Trophoblast cell (in vitro differentiated cells and primary cell): ENCODE data around the gene PTH1R.

ENCODE experiments used
- DNase-seq, 2 donors: peaks; one replicate each; pipeline ENCODE4 v3.0.0-alpha.2; 2016
- H2AFZ ChIP-seq: 2 replicates; pipeline ENCODE4 v1.6.1; 2013; ENCODE audit warnings: low read length, moderate library complexity, mild to moderate bottlenecking; ENCODE audit not compliant: insufficient read depth, poor library complexity
- H2AK5ac ChIP-seq: 2 replicates; pipeline ENCODE4 v1.6.1; 2013; ENCODE audit warnings: mild to moderate bottlenecking, low read length
- H2BK120ac ChIP-seq: 2 replicates; pipeline ENCODE4 v1.6.1; 2013; ENCODE audit warnings: low read length, mild to moderate bottlenecking, moderate library complexity; ENCODE audit not compliant: insufficient read depth, poor library complexity
- H2BK12ac ChIP-seq: 2 replicates; pipeline ENCODE4 v1.6.1; 2013; ENCODE audit warnings: mild to moderate bottlenecking, low read length, moderate library complexity
- H2BK5ac ChIP-seq: 2 replicates; pipeline ENCODE4 v1.6.1; 2013; ENCODE audit warnings: low read length, low read depth, moderate library complexity, mild to moderate bottlenecking; ENCODE audit not compliant: poor library complexity
- H3K14ac ChIP-seq: 2 replicates; pipeline ENCODE4 v1.6.1; 2013; ENCODE audit warnings: mild to moderate bottlenecking, low read length
- H3K18ac ChIP-seq: 2 replicates; pipeline ENCODE4 v1.6.1; 2013; ENCODE audit warnings: mild to moderate bottlenecking, low read length
- H3K23ac ChIP-seq: 2 replicates; pipeline ENCODE4 v1.6.1; 2013; ENCODE audit warnings: low read length
- H3K27ac ChIP-seq: 2 replicates; pipeline ENCODE4 v1.5.1; 2013; ENCODE audit warnings: low read depth, mild to moderate bottlenecking, inconsistent platforms, low read length, moderate library complexity
- H3K27me3 ChIP-seq: 2 replicates; pipeline ENCODE4 v1.6.1; 2013; ENCODE audit warnings: inconsistent platforms, mild to moderate bottlenecking, low read length, moderate library complexity; ENCODE audit not compliant: insufficient read depth
- H3K36me3 ChIP-seq, 2 experiments: 1 replicate in 1 of 2; 2 replicates in 1 of 2; pipeline ENCODE4 v1.6.1; 2013; ENCODE audit warnings: low read length in 2 of 2, mild to moderate bottlenecking in 2 of 2, moderate library complexity in 1 of 2; ENCODE audit not compliant: insufficient read depth in 2 of 2, control insufficient read depth in 1 of 2
- H3K4ac ChIP-seq: 2 replicates; pipeline ENCODE4 v1.6.1; 2013; ENCODE audit warnings: low read depth, mild to moderate bottlenecking, low read length, moderate library complexity
- H3K4me1 ChIP-seq, 2 experiments: 1 replicate in 1 of 2; 2 replicates in 1 of 2; pipeline ENCODE4 v1.6.1; 2013; ENCODE audit warnings: low read length in 2 of 2, mild to moderate bottlenecking in 2 of 2, moderate library complexity in 1 of 2; ENCODE audit not compliant: insufficient read depth in 2 of 2, control insufficient read depth in 1 of 2
- H3K4me2 ChIP-seq: 2 replicates; pipeline ENCODE4 v1.6.1; 2013; ENCODE audit warnings: inconsistent platforms, mild to moderate bottlenecking, low read length, moderate library complexity
- H3K4me3 ChIP-seq: 2 replicates; pipeline ENCODE4 v1.5.1; 2013; ENCODE audit warnings: mild to moderate bottlenecking, low read depth, low read length, inconsistent platforms
- H3K79me1 ChIP-seq: one replicate; pipeline ENCODE4 v1.6.1; 2013; ENCODE audit warnings: low read length
- H3K79me2 ChIP-seq: 2 replicates; pipeline ENCODE4 v1.6.1; 2013; ENCODE audit warnings: low read length, mild to moderate bottlenecking; ENCODE audit not compliant: control insufficient read depth, insufficient read depth, poor library complexity
- H3K9ac ChIP-seq: 2 replicates; pipeline ENCODE4 v1.6.1; 2013; ENCODE audit warnings: mild to moderate bottlenecking, low read length
- H3K9me3 ChIP-seq: 2 replicates; pipeline ENCODE4 v1.6.1; 2013; ENCODE audit warnings: low read depth, mild to moderate bottlenecking, control low read depth, inconsistent platforms, low read length; ENCODE audit not compliant: insufficient read depth
- H4K12ac ChIP-seq: 2 replicates; pipeline ENCODE4 v1.6.1; 2013; ENCODE audit warnings: low read depth, mild to moderate bottlenecking, low read length, moderate library complexity
- H4K8ac ChIP-seq: 2 replicates; pipeline ENCODE4 v1.6.1; 2013; ENCODE audit warnings: low read depth, mild to moderate bottlenecking, low read length, moderate library complexity
- H4K91ac ChIP-seq: one replicate; pipeline ENCODE4 v1.6.1; 2013; ENCODE audit warnings: low read depth, mild to moderate bottlenecking, low read length, moderate library complexity
- WGBS: extraction: QIAGEN DNeasy Blood & Tissue Kit; methylation state at CpG from one replicate; pipeline ENCODE4 v1.1.7; 2013; ENCODE audit warnings: missing lambda C conversion rate; ENCODE audit not compliant: insufficient read length, insufficient coverage; ENCODE audit errors: extremely low coverage; 5-methylcytosine and 5-hydroxymethylcytosine counted together

The PTH1R gene

DNA sequence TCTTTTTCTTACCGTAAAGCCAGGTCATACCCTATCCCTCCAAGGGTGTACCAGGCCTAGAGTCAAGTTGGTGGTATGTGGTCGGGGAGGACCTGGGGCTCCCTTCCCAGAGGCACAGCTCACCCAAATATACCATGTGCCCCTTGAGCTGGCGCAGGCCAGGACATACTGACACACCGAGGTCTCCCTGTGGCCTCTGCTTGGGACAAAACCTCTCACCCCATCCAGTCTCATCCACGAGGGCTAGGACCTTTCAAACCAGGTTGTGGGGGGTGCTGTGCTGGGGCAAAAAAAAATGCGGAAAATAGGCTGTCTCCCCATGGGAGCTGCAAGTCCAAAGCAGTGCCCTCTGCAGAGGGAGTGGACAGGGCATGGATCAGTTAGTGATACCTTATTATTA lies 22.8 kb downstream of the PTH1R start:
- Histone ChIP-seq H3K9me3 (peaks cover 4% of the 10 kb centered on the region), H3K18ac (no peak overlapping the region), H2AFZ (no peak overlapping the region), H3K9ac (no peak overlapping the region), H2BK120ac (no peak overlapping the region), H2AK5ac (no peak overlapping the region), H2BK5ac (no peak overlapping the region), H3K79me1 (no peaks in the 10 kb centered on the region), H4K91ac (no peak overlapping the region), H3K4me2 (no peak overlapping the region), H3K4me1 (peaks cover 3% of the 10 kb centered on the region in 2 experiments), H2BK12ac (no peak overlapping the region), H3K79me2 (no peaks in the 10 kb centered on the region), H4K8ac (no peak overlapping the region), H3K14ac (no peak overlapping the region), H3K27ac (no peak overlapping the region), H3K23ac (no peak overlapping the region), H4K12ac (no peak overlapping the region), H3K4ac (no peak overlapping the region), H3K36me3 (no peaks in the 10 kb centered on the region), H3K4me3 (no peak overlapping the region), H3K27me3 (no peaks in the 10 kb centered on the region)
- WGBS = no CpG with 5 or more reads among the region's 6 CpGs
- no peak for DNase-seq

DNA sequence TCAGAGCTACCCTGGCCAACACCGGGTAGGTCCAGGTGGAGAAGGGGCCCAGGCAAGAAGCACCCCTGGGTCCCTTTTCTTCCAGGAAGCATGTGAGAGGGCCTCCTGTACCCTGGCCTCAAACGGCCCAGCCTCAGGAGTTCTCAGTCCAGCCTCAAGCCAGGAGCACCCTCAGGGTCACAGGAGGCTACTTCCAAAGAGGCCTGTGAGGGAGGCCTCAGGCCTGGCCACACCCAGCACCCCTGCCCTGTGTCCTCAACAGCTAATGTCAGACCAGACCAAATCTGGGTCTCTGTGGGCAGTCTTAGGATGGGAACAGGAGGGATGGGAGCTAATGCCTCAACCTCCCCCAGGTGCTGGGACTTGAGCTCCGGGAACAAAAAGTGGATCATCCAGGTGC lies 23.5 kb downstream of the PTH1R start:
- DNase-seq = no peak
- H3K4me3 ChIP-seq = no peak overlapping the region
- H3K36me3 ChIP-seq = no peaks in the 10 kb centered on the region
- H2AFZ ChIP-seq = no peak overlapping the region
- H3K27me3 ChIP-seq = no peaks in the 10 kb centered on the region
- no peak overlapping the region for H2AK5ac ChIP-seq
- no peak overlapping the region for H3K27ac ChIP-seq
- no peaks in the 10 kb centered on the region for H3K79me2 ChIP-seq
- no peak overlapping the region for H3K4me2 ChIP-seq
- H3K23ac ChIP-seq = no peak overlapping the region
- H4K8ac ChIP-seq = no peak overlapping the region
- no peak overlapping the region for H2BK12ac ChIP-seq
- WGBS = no CpG with 5 or more reads among the region's 3 CpGs
- H4K12ac ChIP-seq = no peak overlapping the region
- peaks cover 3% of the 10 kb centered on the region in 2 experiments for H3K4me1 ChIP-seq
- H3K9ac ChIP-seq = no peak overlapping the region
- no peaks in the 10 kb centered on the region for H3K79me1 ChIP-seq
- no peak overlapping the region for H3K14ac ChIP-seq
- no peak overlapping the region for H2BK120ac ChIP-seq
- H3K18ac ChIP-seq = no peak overlapping the region
- H4K91ac ChIP-seq = no peak overlapping the region
- H2BK5ac ChIP-seq = no peak overlapping the region
- H3K9me3 ChIP-seq = peaks cover 4% of the 10 kb centered on the region
- no peak overlapping the region for H3K4ac ChIP-seq

DNA sequence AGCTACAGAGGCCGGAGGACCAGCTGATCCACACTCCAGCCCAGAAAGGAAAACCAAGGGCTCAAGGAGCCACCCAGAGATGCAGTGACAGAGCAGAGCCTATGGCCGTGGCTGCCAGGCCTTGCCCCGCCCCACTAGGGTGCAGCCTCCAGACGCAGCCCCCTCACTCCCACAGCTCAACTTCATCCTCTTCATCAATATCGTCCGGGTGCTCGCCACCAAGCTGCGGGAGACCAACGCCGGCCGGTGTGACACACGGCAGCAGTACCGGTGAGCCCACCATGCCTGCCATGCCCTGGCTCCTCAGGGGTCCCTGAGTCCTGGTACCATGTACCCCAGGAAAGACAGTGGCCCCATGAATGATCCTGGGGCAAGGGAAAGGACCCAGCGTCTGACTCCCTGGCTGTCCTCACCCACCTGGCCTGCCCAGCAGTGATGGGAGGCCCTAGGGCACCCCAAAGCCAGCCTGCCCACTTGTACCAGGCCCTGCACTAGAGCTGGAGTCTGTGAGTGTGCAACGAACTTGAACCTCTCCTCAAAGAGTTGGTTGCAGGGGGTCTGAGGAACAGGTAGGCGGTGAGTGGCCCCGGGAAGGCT lies 24.2 kb downstream of the PTH1R start:
- WGBS = no CpG with 5 or more reads among the region's 17 CpGs
- Histone ChIP-seq H3K79me1 (no peaks in the 10 kb centered on the region), H3K18ac (no peak overlapping the region), H3K23ac (no peak overlapping the region), H2AK5ac (no peak overlapping the region), H2AFZ (no peak overlapping the region), H3K9ac (no peak overlapping the region), H3K27ac (no peak overlapping the region), H3K14ac (no peak overlapping the region), H3K79me2 (no peaks in the 10 kb centered on the region), H4K8ac (no peak overlapping the region), H3K4me1 (peaks cover 3% of the 10 kb centered on the region in 2 experiments), H2BK120ac (no peak overlapping the region), H4K91ac (no peak overlapping the region), H3K36me3 (no peaks in the 10 kb centered on the region), H2BK12ac (no peak overlapping the region), H3K27me3 (no peaks in the 10 kb centered on the region), H3K4me2 (no peak overlapping the region), H3K4ac (no peak overlapping the region), H3K4me3 (no peak overlapping the region), H4K12ac (no peak overlapping the region), H2BK5ac (no peak overlapping the region), H3K9me3 (peaks cover 4% of the 10 kb centered on the region)
- no peak for DNase-seq

DNA sequence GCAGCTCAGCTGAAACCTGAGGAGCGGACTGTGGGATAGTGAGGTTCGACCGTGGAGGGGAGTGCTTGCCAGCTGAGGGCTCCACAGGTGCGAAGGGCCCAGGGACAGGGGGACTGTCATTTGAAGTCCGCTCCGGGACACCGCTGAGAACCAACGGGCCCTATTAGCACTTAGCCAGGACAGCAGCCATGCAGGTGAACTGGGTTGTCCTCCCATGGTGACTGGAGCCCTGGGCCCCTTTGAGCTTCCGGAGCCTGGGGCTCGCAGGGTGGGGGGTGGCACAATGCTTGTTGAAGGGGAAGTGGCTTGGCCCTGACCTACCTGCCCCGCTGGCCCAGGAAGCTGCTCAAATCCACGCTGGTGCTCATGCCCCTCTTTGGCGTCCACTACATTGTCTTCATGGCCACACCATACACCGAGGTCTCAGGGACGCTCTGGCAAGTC lies 24.7 kb downstream of the PTH1R start:
- Histone ChIP-seq H3K4me1 (peaks cover 3% of the 10 kb centered on the region in 2 experiments), H3K23ac (no peak overlapping the region), H3K18ac (no peak overlapping the region), H2BK5ac (no peak overlapping the region), H3K27me3 (no peaks in the 10 kb centered on the region), H4K91ac (no peak overlapping the region), H4K8ac (no peak overlapping the region), H3K27ac (no peak overlapping the region), H3K4ac (no peak overlapping the region), H4K12ac (no peak overlapping the region), H3K4me2 (no peak overlapping the region), H2AK5ac (no peak overlapping the region), H3K79me1 (no peaks in the 10 kb centered on the region), H3K4me3 (no peak overlapping the region), H2BK12ac (no peak overlapping the region), H2AFZ (no peak overlapping the region), H2BK120ac (no peak overlapping the region), H3K9me3 (peaks cover 4% of the 10 kb centered on the region), H3K79me2 (no peaks in the 10 kb centered on the region), H3K14ac (no peak overlapping the region), H3K9ac (no peak overlapping the region), H3K36me3 (no peaks in the 10 kb centered on the region)
- no peak for DNase-seq
- WGBS = no CpG with 5 or more reads among the region's 15 CpGs
